GM23338 (cell line): ENCODE results near the gene TIMP3. TPM values are rescaled to one million over a fixed set of nuclear protein-coding genes. Genes with fewer than 3 reads are reported as not detected.

Experiments
- ATAC-seq: fragments of 200-7000 bp; cut with Tn5 transposase; 3 replicates; pipeline ENCODE4 v1.9.1; 2020
- DNase-seq: peaks from one replicate; pipeline ENCODE4 v3.0.0-alpha.2; 2015; ENCODE audit warnings: low spot score
- H2AFZ ChIP-seq: fragments of 200-600 bp; sonication (generic); 2 replicates; pipeline ENCODE4 v1.8.0; 2016; ENCODE audit warnings: antibody characterized with exemption, mild to moderate bottlenecking, moderate library complexity
- H3F3A ChIP-seq: fragments of 200-600 bp; sonication (generic); replicated peaks from 2 replicates; pipeline ENCODE4 v1.8.0; 2017; ENCODE audit warnings: antibody characterized with exemption, mixed run types, low read depth
- H3K27ac ChIP-seq: fragments of 200-600 bp; sonication (generic); 2 replicates; pipeline ENCODE4 v1.6.1; 2016; ENCODE audit warnings: low read depth
- H3K27me3 ChIP-seq: fragments of 200-600 bp; sonication (generic); 2 replicates; pipeline ENCODE4 v1.8.0; 2016; ENCODE audit warnings: mild to moderate bottlenecking, mixed run types, moderate library complexity; ENCODE audit not compliant: insufficient read depth
- H3K36me3 ChIP-seq: fragments of 200-600 bp; sonication (generic); 2 replicates; pipeline ENCODE4 v1.8.0; 2016; ENCODE audit warnings: mild to moderate bottlenecking; ENCODE audit not compliant: insufficient read depth
- H3K4me1 ChIP-seq: fragments of 200-600 bp; sonication (generic); 2 replicates; pipeline ENCODE4 v1.8.0; 2016; ENCODE audit warnings: mild to moderate bottlenecking, moderate library complexity; ENCODE audit not compliant: insufficient read depth
- H3K4me2 ChIP-seq: fragments of 200-600 bp; sonication (generic); 2 replicates; pipeline ENCODE4 v1.7.1; 2017; ENCODE audit warnings: mixed run types
- H3K4me3 ChIP-seq: fragments of 200-600 bp; sonication (generic); 2 replicates; pipeline ENCODE4 v1.6.1; 2016; ENCODE audit warnings: mixed run types
- H3K79me2 ChIP-seq: fragments of 200-600 bp; sonication (generic); replicated peaks from 2 replicates; pipeline ENCODE4 v1.8.0; 2017; ENCODE audit warnings: mild to moderate bottlenecking; ENCODE audit not compliant: insufficient read depth
- H3K9me2 ChIP-seq: fragments of 200-600 bp; sonication (generic); 2 replicates; pipeline ENCODE4 v1.8.0; 2017; ENCODE audit not compliant: insufficient read depth
- H4K20me1 ChIP-seq: fragments of 200-600 bp; sonication (generic); replicated peaks from 2 replicates; pipeline ENCODE4 v1.8.0; 2017; ENCODE audit warnings: mild to moderate bottlenecking; ENCODE audit not compliant: insufficient read depth
- H3K27ac Mint-ChIP-seq: 2 replicates; pipeline ENCODE4 v1.8.0; 2020; ENCODE audit warnings: inconsistent platforms, mild to moderate bottlenecking, moderate library complexity, mixed read lengths
- H3K27me3 Mint-ChIP-seq: 3 replicates; pipeline ENCODE4 v1.8.0; 2022; ENCODE audit warnings: low read depth, mild to moderate bottlenecking, moderate library complexity, mixed read lengths, inconsistent platforms; ENCODE audit not compliant: insufficient read depth, poor library complexity
- H3K36me3 Mint-ChIP-seq: 3 replicates; pipeline ENCODE4 v1.8.0; 2021; ENCODE audit warnings: low read depth, mild to moderate bottlenecking, inconsistent platforms, moderate library complexity, mixed read lengths
- H3K4me1 Mint-ChIP-seq: 3 replicates; pipeline ENCODE4 v1.8.0; 2020; ENCODE audit warnings: mild to moderate bottlenecking, inconsistent platforms, mixed read lengths
- H3K4me3 Mint-ChIP-seq: 3 replicates; pipeline ENCODE4 v1.8.0; 2021; ENCODE audit warnings: moderate library complexity, mild to moderate bottlenecking, inconsistent platforms, mixed read lengths
- H3K9me3 Mint-ChIP-seq: 3 replicates; pipeline ENCODE4 v1.8.0; 2020; ENCODE audit warnings: moderate library complexity, mild to moderate bottlenecking, inconsistent platforms, mixed read lengths
- CREB1 ChIP-seq: fragments of 250-450 bp; sonication (Bioruptor Pico); IDR thresholded peaks from 2 replicates; pipeline ENCODE4 v1.5.0; 2020; ENCODE audit warnings: low read depth, mild to moderate bottlenecking, moderate library complexity
- EZH2 ChIP-seq: fragments of 200-600 bp; sonication (generic); IDR thresholded peaks from one replicate; pipeline ENCODE4 v1.8.0; 2017; ENCODE audit warnings: antibody characterized with exemption, mild to moderate bottlenecking, low read depth; ENCODE audit not compliant: unreplicated experiment
- EZH2phosphoT487 ChIP-seq: fragments of 200-600 bp; sonication (generic); IDR thresholded peaks from one replicate; pipeline ENCODE4 v1.8.1; 2018; ENCODE audit warnings: antibody characterized with exemption; ENCODE audit not compliant: unreplicated experiment
- STAT1 ChIP-seq: IDR thresholded peaks from one replicate; pipeline ENCODE4 v1.6.1; 2016; ENCODE audit warnings: antibody characterized with exemption; ENCODE audit not compliant: unreplicated experiment
- ZNF114 ChIP-seq: fragments of 250-450 bp; sonication (Bioruptor Pico); IDR thresholded peaks from 2 replicates; pipeline ENCODE4 v1.5.0; 2020; ENCODE audit warnings: mild to moderate bottlenecking, moderate library complexity
- polyA plus RNA-seq: library from polyadenylated mRNA; unstranded; fragments of >200 nt; fragmentation: Nextera tagmentation; extraction: Ambion mirVana; gene quantifications from 2 replicates; pipeline ENCODE4 v1.2.1, GENCODE V29; 2016
- total RNA-seq: library from RNA; depleted of rRNA; stranded (reverse); fragments of >200 nt; shearing (Covaris generic); gene quantifications from 2 replicates; pipeline ENCODE4 v1.2.3, GENCODE V29; 2014
- TF ChIP-seq, protein P1 (sequence below): fragments of 250-450 bp; sonication (Bioruptor Pico); IDR thresholded peaks from 2 replicates; pipeline ENCODE4 v1.5.0; 2020; ENCODE audit warnings: mild to moderate bottlenecking, moderate library complexity
- TF ChIP-seq, protein P2 (sequence below): IDR thresholded peaks from one replicate; pipeline ENCODE4 v1.6.1; 2018; ENCODE audit warnings: antibody characterized with exemption; ENCODE audit not compliant: unreplicated experiment

The TIMP3 gene
- total and polyA plus RNA-seq, 2 experiments from 2014 or later, result 1.4 to 4.3 TPM

DNA sequence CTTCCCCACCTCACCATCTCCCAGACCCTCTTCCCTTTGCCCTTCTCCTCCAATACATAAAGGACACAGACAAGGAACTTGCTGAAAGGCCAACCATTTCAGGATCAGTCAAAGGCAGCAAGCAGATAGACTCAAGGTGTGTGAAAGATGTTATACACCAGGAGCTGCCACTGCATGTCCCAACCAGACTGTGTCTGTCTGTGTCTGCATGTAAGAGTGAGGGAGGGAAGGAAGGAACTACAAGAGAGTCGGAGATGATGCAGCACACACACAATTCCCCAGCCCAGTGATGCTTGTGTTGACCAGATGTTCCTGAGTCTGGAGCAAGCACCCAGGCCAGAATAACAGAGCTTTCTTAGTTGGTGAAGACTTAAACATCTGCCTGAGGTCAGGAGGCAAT lies 58.2 kb downstream of the TIMP3 start:
- H4K20me1 ChIP-seq, result peaks cover 11% of the 10 kb centered on the region
- H3K27ac ChIP-seq, result no peak overlapping the region
- no peaks in the 10 kb centered on the region for H3K9me3 Mint-ChIP-seq

More for the DNA sequence above, 58.2 kb downstream of the TIMP3 start:
- H3K4me3 Mint-ChIP-seq, result no peak overlapping the region
- Histone ChIP-seq H3K4me2 (no peak overlapping the region), H3K27me3 (no peaks in the 10 kb centered on the region), H3K36me3 (peaks cover 13% of the 10 kb centered on the region), H3F3A (no peaks in the 10 kb centered on the region), H3K4me3 (no peak overlapping the region), H3K4me1 (no peaks in the 10 kb centered on the region), H2AFZ (no peak overlapping the region), H3K79me2 (no peaks in the 10 kb centered on the region), H3K9me2 (no peaks in the 10 kb centered on the region)
- H3K36me3 Mint-ChIP-seq, result peaks cover 18% of the 10 kb centered on the region; the same call in 2 of the 3 replicates
- H3K27ac Mint-ChIP-seq, result no peak overlapping the region; the same call in 1 of the 2 replicates
- TF ChIP-seq EZH2 (no peak), ZNF114 (CRISPR knock-in tag) (no peak), EZH2phosphoT487 (no peak), CREB1 (CRISPR knock-in tag) (no peak), STAT1 (no peak)
- TF ChIP-seq, protein P1, sequence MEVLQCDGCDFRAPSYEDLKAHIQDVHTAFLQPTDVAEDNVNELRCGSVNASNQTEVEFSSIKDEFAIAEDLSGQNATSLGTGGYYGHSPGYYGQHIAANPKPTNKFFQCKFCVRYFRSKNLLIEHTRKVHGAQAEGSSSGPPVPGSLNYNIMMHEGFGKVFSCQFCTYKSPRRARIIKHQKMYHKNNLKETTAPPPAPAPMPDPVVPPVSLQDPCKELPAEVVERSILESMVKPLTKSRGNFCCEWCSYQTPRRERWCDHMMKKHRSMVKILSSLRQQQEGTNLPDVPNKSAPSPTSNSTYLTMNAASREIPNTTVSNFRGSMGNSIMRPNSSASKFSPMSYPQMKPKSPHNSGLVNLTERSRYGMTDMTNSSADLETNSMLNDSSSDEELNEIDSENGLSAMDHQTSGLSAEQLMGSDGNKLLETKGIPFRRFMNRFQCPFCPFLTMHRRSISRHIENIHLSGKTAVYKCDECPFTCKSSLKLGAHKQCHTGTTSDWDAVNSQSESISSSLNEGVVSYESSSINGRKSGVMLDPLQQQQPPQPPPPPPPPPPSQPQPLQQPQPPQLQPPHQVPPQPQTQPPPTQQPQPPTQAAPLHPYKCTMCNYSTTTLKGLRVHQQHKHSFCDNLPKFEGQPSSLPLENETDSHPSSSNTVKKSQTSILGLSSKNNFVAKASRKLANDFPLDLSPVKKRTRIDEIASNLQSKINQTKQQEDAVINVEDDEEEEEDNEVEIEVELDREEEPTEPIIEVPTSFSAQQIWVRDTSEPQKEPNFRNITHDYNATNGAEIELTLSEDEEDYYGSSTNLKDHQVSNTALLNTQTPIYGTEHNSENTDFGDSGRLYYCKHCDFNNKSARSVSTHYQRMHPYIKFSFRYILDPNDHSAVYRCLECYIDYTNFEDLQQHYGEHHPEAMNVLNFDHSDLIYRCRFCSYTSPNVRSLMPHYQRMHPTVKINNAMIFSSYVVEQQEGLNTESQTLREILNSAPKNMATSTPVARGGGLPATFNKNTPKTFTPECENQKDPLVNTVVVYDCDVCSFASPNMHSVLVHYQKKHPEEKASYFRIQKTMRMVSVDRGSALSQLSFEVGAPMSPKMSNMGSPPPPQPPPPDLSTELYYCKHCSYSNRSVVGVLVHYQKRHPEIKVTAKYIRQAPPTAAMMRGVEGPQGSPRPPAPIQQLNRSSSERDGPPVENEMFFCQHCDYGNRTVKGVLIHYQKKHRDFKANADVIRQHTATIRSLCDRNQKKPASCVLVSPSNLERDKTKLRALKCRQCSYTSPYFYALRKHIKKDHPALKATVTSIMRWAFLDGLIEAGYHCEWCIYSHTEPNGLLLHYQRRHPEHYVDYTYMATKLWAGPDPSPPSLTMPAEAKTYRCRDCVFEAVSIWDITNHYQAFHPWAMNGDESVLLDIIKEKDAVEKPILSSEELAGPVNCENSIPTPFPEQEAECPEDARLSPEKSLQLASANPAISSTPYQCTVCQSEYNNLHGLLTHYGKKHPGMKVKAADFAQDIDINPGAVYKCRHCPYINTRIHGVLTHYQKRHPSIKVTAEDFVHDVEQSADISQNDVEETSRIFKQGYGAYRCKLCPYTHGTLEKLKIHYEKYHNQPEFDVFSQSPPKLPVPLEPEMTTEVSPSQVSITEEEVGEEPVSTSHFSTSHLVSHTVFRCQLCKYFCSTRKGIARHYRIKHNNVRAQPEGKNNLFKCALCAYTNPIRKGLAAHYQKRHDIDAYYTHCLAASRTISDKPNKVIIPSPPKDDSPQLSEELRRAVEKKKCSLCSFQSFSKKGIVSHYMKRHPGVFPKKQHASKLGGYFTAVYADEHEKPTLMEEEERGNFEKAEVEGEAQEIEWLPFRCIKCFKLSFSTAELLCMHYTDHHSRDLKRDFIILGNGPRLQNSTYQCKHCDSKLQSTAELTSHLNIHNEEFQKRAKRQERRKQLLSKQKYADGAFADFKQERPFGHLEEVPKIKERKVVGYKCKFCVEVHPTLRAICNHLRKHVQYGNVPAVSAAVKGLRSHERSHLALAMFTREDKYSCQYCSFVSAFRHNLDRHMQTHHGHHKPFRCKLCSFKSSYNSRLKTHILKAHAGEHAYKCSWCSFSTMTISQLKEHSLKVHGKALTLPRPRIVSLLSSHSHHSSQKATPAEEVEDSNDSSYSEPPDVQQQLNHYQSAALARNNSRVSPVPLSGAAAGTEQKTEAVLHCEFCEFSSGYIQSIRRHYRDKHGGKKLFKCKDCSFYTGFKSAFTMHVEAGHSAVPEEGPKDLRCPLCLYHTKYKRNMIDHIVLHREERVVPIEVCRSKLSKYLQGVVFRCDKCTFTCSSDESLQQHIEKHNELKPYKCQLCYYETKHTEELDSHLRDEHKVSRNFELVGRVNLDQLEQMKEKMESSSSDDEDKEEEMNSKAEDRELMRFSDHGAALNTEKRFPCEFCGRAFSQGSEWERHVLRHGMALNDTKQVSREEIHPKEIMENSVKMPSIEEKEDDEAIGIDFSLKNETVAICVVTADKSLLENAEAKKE (CRISPR knock-in tag), result no peak
- TF ChIP-seq, protein P2, sequence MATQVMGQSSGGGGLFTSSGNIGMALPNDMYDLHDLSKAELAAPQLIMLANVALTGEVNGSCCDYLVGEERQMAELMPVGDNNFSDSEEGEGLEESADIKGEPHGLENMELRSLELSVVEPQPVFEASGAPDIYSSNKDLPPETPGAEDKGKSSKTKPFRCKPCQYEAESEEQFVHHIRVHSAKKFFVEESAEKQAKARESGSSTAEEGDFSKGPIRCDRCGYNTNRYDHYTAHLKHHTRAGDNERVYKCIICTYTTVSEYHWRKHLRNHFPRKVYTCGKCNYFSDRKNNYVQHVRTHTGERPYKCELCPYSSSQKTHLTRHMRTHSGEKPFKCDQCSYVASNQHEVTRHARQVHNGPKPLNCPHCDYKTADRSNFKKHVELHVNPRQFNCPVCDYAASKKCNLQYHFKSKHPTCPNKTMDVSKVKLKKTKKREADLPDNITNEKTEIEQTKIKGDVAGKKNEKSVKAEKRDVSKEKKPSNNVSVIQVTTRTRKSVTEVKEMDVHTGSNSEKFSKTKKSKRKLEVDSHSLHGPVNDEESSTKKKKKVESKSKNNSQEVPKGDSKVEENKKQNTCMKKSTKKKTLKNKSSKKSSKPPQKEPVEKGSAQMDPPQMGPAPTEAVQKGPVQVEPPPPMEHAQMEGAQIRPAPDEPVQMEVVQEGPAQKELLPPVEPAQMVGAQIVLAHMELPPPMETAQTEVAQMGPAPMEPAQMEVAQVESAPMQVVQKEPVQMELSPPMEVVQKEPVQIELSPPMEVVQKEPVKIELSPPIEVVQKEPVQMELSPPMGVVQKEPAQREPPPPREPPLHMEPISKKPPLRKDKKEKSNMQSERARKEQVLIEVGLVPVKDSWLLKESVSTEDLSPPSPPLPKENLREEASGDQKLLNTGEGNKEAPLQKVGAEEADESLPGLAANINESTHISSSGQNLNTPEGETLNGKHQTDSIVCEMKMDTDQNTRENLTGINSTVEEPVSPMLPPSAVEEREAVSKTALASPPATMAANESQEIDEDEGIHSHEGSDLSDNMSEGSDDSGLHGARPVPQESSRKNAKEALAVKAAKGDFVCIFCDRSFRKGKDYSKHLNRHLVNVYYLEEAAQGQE, result no peak
- H3K4me1 Mint-ChIP-seq, result peaks cover 6% of the 10 kb centered on the region; the same call in 1 of the 3 replicates
- H3K27me3 Mint-ChIP-seq, result no peaks in the 10 kb centered on the region
- DNase-seq (no peak), ATAC-seq (no peak)
